Ascending aorta (tissue), 2 donors: ENCODE results near the gene PRR23B. TPM values are rescaled to one million over a fixed set of nuclear protein-coding genes. Genes with fewer than 3 reads are reported as not detected.

Experiments used
- DNase-seq, 2 donors: peaks; one replicate each; pipeline ENCODE4 v3.0.0-alpha.2; 2019; ENCODE audit warnings: low spot score in 2 of 2
- H3K27ac ChIP-seq, 2 donors: fragments of 200-600 bp; sonication (generic); one replicate each; pipeline ENCODE4 v1.5.1; 2016 to 2017; ENCODE audit warnings: mild to moderate bottlenecking in 1 of 2
- H3K27me3 ChIP-seq: fragments of 200-600 bp; sonication (generic); one replicate; pipeline ENCODE4 v1.5.1; 2017
- H3K36me3 ChIP-seq, 2 donors: fragments of 200-600 bp; sonication (generic); one replicate each; pipeline ENCODE4 v1.5.1; 2016
- H3K4me1 ChIP-seq, 2 donors: fragments of 200-600 bp; sonication (generic); one replicate each; pipeline ENCODE4 v1.5.1; 2016 to 2017; ENCODE audit warnings: mild to moderate bottlenecking in 1 of 2
- H3K4me3 ChIP-seq, 2 donors: fragments of 200-600 bp; sonication (generic); one replicate each; pipeline ENCODE4 v1.5.1; 2016 to 2017; ENCODE audit warnings: mild to moderate bottlenecking in 1 of 2
- H3K9me3 ChIP-seq, 2 donors: fragments of 200-600 bp; sonication (generic); one replicate each; pipeline ENCODE4 v1.5.1; 2016
- intact Hi-C: fragments of 100-400 bp; cut with DNase I; formaldehyde crosslinking; loops from one replicate; pipeline ENCODE4 v1.15.1; 2023
- total RNA-seq: library from RNA; depleted of rRNA; stranded (reverse); fragments of >200 nt; gene quantifications from one replicate; pipeline ENCODE4 v1.1.0, GENCODE V29; 2016
- TF ChIP-seq, protein P1 (sequence below), 3 experiments: fragments of 200-600 bp in 2 of 3; fragments of 450-650 bp in 1 of 3; sonication (generic) in 2 of 3; IDR thresholded peaks; one replicate each; pipeline ENCODE4 v1.5.1; 2016 to 2019; ENCODE audit warnings: antibody characterized with exemption in 3 of 3, mild to moderate bottlenecking in 1 of 3, moderate library complexity in 1 of 3

Gene PRR23B
- total RNA-seq, 1 donor from 2014 or later, result not detected

- DNase-seq, result no peak
- Histone ChIP-seq H3K4me3 (no peak overlapping the region), H3K9me3 (no peaks in the 10 kb centered on the region), H3K27me3 (no peaks in the 10 kb centered on the region), H3K36me3 (no peaks in the 10 kb centered on the region), H3K4me1 (no peaks in the 10 kb centered on the region), H3K27ac (no peak overlapping the region)
- intact Hi-C loops, result no loop called here
- TF ChIP-seq, protein P1, sequence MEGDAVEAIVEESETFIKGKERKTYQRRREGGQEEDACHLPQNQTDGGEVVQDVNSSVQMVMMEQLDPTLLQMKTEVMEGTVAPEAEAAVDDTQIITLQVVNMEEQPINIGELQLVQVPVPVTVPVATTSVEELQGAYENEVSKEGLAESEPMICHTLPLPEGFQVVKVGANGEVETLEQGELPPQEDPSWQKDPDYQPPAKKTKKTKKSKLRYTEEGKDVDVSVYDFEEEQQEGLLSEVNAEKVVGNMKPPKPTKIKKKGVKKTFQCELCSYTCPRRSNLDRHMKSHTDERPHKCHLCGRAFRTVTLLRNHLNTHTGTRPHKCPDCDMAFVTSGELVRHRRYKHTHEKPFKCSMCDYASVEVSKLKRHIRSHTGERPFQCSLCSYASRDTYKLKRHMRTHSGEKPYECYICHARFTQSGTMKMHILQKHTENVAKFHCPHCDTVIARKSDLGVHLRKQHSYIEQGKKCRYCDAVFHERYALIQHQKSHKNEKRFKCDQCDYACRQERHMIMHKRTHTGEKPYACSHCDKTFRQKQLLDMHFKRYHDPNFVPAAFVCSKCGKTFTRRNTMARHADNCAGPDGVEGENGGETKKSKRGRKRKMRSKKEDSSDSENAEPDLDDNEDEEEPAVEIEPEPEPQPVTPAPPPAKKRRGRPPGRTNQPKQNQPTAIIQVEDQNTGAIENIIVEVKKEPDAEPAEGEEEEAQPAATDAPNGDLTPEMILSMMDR (IDR thresholded peaks at IDR 0.05), result no peak
Observed at GRCh38 chr3:138984816-138985215, 35.9 kb downstream of the PRR23B start.

DNA sequence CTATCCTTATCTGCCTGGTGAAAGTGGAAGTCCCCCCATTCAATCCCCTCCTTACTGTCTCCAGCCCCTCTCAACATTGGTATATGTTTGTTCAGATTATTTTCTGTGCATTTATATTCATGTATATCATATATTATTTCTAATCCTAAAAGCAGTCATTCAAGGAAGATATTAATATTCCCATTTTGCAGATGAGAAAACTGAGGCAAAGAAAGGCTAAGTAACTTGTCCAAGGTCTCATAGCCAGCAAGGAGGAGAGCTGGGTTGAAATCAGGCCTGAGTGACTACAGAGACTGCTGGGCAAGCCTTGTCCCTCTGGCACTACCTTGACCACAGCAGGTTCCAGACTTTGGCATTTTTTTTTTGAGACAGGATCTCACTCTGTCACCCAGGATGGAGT lies 44.7 kb downstream of the PRR23B start:
- DNase-seq, result no peak
- H3K9me3 ChIP-seq, result no peaks in the 10 kb centered on the region
- TF ChIP-seq, protein P1 (IDR thresholded peaks at IDR 0.05), result no peak
- H3K27ac ChIP-seq, result no peak overlapping the region
- H3K4me3 ChIP-seq, result no peak overlapping the region
- intact Hi-C loops, result no loop called here
- H3K27me3 ChIP-seq, result no peaks in the 10 kb centered on the region
- H3K4me1 ChIP-seq, result no peaks in the 10 kb centered on the region
- H3K36me3 ChIP-seq, result no peaks in the 10 kb centered on the region

DNA sequence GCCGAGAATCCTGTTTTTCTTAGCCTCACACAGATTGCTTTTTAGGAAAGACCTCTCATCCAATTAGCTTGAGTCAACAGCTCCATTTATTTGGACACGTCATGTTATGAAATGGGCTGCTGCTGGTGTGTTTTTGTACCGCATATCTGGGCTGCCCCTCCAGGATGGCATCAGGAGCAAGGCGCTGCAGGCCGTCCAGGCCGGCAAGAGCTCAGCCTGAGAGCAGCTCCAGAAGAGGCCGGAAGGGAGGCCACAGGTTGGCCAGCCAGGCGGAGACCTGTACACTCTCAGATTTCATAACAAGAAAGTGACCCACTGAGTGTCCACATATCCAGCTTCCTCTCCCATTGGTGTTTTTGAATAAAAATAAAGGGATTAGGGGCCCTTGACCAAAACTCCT lies 45.4 kb downstream of the PRR23B start:
- H3K9me3 ChIP-seq, result no peaks in the 10 kb centered on the region
- TF ChIP-seq, protein P1 (IDR thresholded peaks at IDR 0.05), result no peak
- no peak overlapping the region for H3K4me3 ChIP-seq
- no peaks in the 10 kb centered on the region for H3K27me3 ChIP-seq
- H3K4me1 ChIP-seq, result no peaks in the 10 kb centered on the region
- no peaks in the 10 kb centered on the region for H3K36me3 ChIP-seq
- H3K27ac ChIP-seq, result no peak overlapping the region
- no peak for DNase-seq
- intact Hi-C loops, result no loop called here

- Histone ChIP-seq H3K9me3 (no peaks in the 10 kb centered on the region), H3K36me3 (no peaks in the 10 kb centered on the region), H3K27me3 (no peaks in the 10 kb centered on the region), H3K27ac (no peak overlapping the region), H3K4me3 (no peak overlapping the region), H3K4me1 (no peaks in the 10 kb centered on the region)
- DNase-seq, result no peak
- intact Hi-C loops, result no loop called here
- TF ChIP-seq, protein P1 (IDR thresholded peaks at IDR 0.05), result no peak
Observed at GRCh38 chr3:138974462-138974861, 46.3 kb downstream of the PRR23B start.

DNA sequence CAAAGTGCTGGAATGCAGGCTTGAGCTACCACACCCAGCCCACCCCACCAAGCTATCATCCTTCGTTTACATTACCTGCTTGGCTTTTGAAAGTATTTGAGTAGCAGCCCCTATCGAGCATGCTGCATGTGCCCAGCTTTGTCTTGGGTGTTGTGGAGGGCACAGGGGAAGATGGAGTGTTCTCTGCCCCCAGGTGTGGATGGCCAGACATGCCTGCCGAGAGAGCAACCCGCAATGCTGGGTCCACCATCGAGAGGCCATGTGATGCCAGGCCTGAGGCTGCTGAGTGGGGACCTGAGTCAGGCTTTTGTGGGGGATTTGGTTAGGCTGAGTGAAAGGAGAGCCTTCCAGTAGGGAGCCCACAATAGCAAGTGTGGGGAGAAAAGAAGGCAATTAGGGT lies 47.8 kb downstream of the PRR23B start:
- no peaks in the 10 kb centered on the region for H3K4me1 ChIP-seq
- H3K9me3 ChIP-seq, result no peaks in the 10 kb centered on the region
- TF ChIP-seq, protein P1 (IDR thresholded peaks at IDR 0.05), result no peak
- intact Hi-C loops, result no loop called here
- no peak overlapping the region for H3K27ac ChIP-seq
- no peaks in the 10 kb centered on the region for H3K36me3 ChIP-seq
- H3K4me3 ChIP-seq, result no peak overlapping the region
- no peak for DNase-seq
- no peaks in the 10 kb centered on the region for H3K27me3 ChIP-seq

GRCh38 chr3:138971766-138972320 lies 48.9 kb downstream of the PRR23B start:
- no peaks in the 10 kb centered on the region for H3K4me1 ChIP-seq
- no peak overlapping the region for H3K27ac ChIP-seq
- no peak overlapping the region for H3K4me3 ChIP-seq
- TF ChIP-seq, protein P1 (IDR thresholded peaks at IDR 0.05), result no peak
- no peaks in the 10 kb centered on the region for H3K9me3 ChIP-seq
- intact Hi-C loops, result no loop called here
- DNase-seq, result no peak
- H3K27me3 ChIP-seq, result no peaks in the 10 kb centered on the region
- H3K36me3 ChIP-seq, result no peaks in the 10 kb centered on the region
